ENCODE data around the gene KLHL35.

The KLHL35 gene

DNA sequence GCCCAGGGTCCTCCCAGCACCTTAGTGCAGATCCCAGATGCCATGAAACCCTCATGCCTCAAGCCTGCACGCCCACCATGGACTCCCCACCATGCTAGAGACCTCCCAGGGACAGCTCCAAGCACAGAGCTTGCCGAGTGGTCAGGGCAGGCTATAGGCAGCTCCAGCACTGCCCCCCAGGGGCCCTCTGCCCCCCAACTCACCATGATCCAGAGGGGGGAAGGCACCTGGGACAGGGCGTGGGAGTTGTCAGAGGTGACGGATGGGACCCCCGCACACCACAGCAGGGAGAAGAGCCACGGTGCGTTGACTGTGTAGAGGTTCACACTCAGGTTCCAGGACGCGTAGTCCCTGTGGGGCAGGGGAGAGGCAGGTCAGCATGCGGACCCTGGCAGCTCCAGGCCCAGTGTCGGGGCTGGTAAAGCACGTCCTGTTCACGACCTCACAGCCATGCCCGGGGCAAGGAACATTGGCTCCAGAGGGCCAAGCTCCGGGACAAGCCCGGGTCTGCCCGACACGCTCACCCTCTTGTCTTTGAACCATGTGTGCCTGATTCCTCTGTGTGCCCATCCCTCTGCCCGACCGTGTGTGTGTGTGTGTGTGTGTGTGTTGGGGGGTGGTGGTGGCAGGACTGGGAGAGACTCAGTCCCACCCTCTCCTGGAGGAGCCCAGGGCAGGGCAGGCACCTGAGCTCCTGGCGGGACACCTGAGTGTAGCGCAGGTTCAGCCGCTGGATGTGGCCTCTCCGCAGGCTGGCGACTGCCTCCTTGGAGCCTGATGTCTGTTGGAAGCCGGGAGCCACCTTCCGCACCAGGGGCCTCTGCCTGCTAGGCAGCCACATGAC, 8.2 kb upstream of the KLHL35 start:
- no peak for DNase-seq (ENCODE audit: low read depth, low spot score)

- no peak for DNase-seq (ENCODE audit: low read depth, low spot score)
Measured at GRCh38 chr11:75439495-75440120, 6.6 kb upstream of the KLHL35 start.

DNA sequence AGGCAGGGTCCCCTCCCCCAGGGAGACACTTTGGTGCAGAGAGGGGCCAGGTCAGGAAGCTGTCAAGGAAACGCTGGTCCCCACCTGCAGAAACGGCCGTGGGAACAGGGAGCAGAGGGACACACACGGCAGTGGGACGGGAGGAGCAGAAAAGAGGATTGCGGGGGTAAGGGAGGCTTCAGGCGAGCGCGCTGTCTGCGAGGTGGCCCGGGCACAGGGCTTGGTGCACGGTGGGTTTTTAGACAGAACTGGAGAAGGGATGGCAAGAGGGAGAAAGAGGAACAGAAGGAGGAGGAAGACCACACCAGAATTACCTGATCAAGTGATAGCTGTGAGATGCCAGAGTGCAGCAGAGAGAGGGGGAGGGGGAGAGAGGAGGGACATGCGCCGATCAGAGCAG, 6.0 kb upstream of the KLHL35 start:
- no peak for DNase-seq (ENCODE audit: low read depth, low spot score)

DNA sequence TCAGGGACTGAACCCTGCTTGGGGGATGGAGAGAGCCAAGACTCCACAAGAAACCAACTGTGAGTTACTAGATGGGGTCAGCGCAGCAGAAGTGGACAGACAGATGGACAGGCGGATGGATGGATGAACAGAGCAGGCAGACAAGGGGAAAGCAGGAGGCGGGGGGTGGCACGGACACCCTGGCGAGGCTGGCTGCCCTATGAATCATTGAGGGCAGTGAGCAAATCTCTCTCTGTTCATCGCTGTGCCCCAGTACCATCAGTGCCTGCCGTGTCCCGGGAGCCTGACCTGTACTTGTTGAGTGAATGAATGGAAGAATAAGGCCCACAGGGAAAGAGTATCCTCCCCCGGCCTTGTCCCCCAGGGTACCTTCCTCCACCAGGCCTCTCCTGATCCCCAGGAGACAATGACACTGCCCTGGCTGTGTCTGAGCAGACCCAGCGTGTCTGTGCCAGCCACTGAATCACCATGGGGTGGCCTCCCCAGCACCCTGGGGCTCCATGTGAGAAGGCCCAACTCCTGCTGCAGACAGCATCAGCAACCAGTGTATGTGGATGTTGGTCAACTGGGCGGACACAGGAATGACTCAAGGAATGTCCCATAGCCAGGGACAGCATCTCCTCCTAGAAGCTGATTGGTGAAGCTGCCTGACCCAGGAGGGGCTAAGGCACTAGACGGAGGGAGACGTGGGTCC, 5.1 kb upstream of the KLHL35 start:
- no peak for DNase-seq (ENCODE audit: low read depth, low spot score)

- DNase-seq (ENCODE audit: low read depth, low spot score), result no peak
Measured at GRCh38 chr11:75436806-75437205, 3.8 kb upstream of the KLHL35 start.

- DNase-seq (ENCODE audit: low read depth, low spot score), result no peak
Measured at GRCh38 chr11:75435571-75435925, 2.5 kb upstream of the KLHL35 start.

GRCh38 chr11:75434886-75435570, 2.0 kb upstream of the KLHL35 start:
- no peak for DNase-seq (ENCODE audit: low read depth, low spot score)

- no peak for DNase-seq (ENCODE audit: low read depth, low spot score)
Measured at GRCh38 chr11:75434051-75434450, 1.0 kb upstream of the KLHL35 start.

- no peak for DNase-seq (ENCODE audit: low read depth, low spot score)
Measured at GRCh38 chr11:75433443-75433842, 440 bp upstream of the KLHL35 start.

- DNase-seq (ENCODE audit: low read depth, low spot score), result no peak
Measured at GRCh38 chr11:75431533-75432525, 1.2 kb downstream of the KLHL35 start.

DNA sequence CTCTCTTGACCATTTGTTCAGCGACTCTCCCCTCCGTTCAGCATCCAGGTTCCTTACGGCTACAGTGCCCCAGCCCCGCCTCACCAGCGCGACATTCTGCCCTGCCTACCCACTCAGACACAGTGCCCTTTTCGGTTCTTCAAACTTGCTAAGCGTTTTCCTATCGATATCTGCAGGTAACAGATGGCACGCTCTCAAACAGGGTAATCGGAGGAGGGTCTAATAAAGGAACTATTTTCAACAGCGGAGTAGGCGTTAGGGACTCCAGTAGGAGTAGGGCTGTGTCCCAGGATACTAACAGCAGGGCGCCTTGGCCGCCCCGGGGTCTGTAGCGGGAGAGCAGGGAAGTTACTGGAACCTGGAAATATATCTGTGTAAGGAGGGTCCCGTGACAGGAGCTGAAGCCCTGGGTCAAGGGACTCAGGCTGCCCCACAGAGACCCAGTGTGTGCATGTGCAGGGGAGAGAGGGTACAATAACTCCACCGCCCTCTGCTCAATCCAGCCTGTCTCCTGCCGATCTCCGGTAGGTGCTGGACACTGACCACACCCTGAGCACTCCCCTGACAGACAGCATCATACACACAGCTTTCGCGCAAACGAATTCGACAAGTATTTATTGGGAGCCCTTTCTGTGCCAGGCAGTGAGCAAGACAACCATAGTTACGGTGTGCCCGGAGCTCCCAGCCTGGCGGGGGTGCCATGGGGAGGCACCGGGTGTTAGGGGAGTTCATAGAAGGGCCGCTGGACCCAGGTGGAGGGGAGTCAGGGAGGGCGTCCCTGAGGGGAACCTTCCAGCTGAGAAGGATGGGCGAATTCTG, 2.1 kb downstream of the KLHL35 start:
- no peak for DNase-seq (ENCODE audit: low read depth, low spot score)

DNA sequence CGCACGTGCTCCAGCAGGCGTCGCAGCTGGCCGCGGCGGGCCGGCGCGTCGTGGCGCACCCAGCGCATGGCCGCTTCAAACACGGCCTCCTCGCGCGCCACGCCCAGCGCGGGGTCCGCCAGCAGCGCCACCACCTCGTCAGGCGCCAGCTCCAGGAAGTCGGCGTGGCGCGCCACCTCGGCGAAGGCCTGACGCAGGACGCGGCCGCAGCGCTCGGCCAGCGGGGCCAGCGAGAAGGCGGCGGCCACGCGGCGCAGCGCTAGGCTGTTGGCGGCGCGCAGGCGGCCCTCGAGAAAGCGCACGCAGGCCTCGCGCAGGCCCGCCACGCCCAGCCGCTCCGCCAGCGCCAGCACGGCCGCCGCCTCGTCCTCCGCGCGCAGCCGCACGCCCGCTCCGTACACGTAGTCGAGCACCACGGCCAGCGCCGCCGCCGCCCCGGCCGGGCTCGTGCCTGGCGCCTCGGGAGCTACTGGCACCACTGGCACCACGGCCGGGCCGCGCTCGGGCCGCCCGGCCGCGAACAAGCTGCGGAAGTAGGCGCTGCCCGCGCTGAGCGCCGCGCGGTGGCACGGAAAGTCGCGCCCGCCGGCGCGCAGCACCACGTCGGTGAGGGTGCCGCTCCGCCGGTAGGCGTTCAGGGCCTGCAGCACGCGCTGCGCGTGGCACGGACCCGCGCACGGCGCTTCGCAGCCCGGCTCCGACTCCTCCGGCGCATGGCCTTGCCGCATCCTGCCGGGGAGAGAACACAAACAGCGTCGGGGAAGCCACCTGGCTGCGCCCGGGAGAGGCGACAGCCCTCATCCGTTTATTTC, 2.9 kb downstream of the KLHL35 start:
- no peak for DNase-seq (ENCODE audit: low read depth, low spot score)

DNA sequence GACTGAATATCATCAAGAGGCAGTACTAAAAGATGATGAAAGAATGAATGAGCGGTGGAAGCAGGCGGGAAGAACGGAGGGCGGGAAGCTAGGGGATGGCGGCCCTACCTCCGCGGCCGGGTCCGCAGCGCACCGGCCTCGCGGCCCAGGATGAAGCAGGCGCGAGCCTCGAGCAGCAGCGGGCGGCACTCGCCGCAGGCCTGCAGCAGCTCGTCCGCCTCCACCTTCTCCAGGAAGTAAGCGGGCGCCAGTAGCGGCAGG, 3.4 kb downstream of the KLHL35 start:
- no peak for DNase-seq (ENCODE audit: low read depth, low spot score)

- no peak for DNase-seq (ENCODE audit: low read depth, low spot score)
Measured at GRCh38 chr11:75428989-75429640, 3.9 kb downstream of the KLHL35 start.

DNA sequence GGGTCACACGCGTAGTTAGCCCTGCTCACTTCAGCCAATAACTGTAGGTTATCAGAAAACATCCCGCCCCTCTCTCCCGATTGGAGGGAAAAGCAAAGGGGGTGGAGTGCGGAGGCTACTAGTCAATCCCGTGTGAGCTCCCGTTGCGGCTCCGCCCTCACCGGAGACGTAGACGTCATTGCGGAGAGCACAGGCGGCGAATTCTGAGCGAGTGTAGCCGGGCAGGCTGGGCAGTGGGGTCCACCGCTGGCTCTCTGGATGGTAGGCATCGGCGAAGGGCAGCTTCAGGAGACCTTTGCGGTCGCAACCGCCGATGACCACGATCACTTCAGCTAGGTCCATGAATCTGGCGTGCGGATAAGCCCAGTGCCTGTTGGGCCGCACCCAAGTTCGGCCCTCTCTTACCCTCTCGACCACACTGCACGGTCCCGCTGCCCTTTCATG, 4.7 kb downstream of the KLHL35 start:
- peak; percentile 74 for DNase-seq (ENCODE audit: low read depth, low spot score)

DNA sequence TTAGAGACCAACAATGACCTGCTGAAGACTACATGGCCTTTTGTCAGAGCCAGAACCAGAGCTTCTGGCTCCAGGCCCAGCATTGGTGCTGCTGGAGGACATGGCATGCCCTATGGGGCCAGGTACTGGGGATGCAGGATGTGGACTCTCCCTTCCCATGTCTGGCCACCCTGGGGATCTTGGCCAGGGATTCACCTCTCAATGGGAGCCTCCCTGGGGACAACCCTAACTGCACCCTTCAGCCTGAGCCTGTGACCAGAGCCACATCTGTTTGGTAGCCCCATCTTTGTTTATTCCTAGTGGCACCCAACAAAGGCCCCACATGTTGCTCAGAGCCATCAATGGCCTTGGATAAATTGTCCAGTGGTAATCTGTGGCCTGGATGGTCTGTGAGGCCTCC, 5.8 kb downstream of the KLHL35 start:
- DNase-seq (ENCODE audit: low read depth, low spot score), result no peak

GRCh38 chr11:75426720-75427086, 6.3 kb downstream of the KLHL35 start:
- DNase-seq (ENCODE audit: low read depth, low spot score), result no peak

DNA sequence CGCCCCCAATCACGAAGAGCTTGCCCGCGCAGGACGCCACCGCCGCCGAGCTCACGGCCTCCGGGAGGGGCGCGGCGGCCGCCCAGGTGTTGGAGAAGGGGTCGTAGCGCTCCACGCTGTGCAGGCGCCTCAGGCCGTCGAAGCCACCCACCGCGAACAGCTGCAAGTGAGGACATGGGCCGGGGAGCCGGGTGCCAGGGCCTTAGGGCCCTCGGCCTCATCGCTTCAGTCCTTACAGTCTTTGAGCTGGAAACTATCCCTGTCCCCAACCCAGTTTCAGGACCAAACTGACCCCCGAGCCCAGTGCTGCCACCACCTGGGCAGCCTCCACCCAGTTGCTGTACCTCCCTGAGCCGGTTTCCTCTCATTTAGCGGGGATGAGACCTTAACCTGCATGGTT, 7.6 kb downstream of the KLHL35 start:
- no peak for DNase-seq (ENCODE audit: low read depth, low spot score)

- no peak for DNase-seq (ENCODE audit: low read depth, low spot score)
Measured at GRCh38 chr11:75424396-75424795, 8.6 kb downstream of the KLHL35 start.
